GM12892 (cell line): ENCODE data around the gene GAL3ST1.

ENCODE experiments used
- POLR2A ChIP-seq: IDR thresholded peaks from 2 replicates; pipeline ENCODE4 v1.6.1; 2011; ENCODE audit warnings: low read depth, low read length, control low read depth
- POLR2AphosphoS5 ChIP-seq: IDR thresholded peaks from 2 replicates; pipeline ENCODE4 v1.6.1; 2011; ENCODE audit warnings: low read depth, low read length, control low read depth
- TAF1 ChIP-seq: IDR thresholded peaks from 2 replicates; pipeline ENCODE4 v1.6.1; 2011; ENCODE audit warnings: low read depth, mild to moderate bottlenecking, control low read depth, low read length, borderline replicate concordance

- no peak for TF ChIP-seq POLR2A
- TF ChIP-seq POLR2AphosphoS5, result no peak
- no peak for TF ChIP-seq TAF1
Measured at GRCh38 chr22:30556388-30556787, 18.1 kb downstream of the GAL3ST1 start.
